ENCODE measurements around the gene RETN.

DNA sequence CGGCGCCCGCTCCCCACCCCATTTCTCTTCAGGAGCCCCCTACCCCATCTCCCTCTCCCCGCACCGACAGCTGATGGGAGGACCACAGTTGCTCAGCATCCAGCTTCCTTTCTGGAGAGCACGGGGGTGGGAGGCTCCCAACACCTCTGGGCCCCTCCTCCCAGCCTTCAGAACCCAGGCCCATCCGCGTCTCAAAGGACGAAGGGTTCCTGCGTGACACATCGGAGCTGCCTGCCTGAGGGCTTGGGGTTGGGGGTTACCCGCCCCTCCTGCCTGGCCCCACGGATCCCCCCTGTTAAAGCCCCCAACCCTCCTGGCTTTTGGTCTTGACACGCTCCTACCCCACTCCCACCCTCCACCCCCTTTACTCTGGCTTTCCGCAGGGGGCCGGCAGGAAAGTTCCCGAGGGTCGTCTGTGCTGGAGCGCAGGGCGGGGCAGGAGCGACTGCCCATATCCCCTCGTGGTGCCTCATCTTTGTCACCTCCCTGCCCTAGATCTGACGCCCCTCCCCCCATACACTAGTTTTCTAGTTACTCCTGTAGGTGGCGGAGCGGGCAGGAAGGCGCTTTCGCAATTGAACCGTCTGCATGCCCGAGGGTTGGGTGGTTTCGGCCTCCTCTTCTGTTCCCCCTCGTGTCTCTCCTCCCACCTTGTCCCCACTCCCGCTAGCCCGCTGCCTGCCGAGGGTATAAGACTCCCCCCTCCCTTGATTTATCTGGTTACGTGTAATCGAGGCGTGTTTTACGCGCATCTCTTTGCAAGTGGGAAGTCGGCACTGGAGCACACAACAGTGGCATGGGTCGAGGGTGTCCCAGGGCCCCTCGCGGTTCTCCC lies 12.7 kb downstream of the RETN start:
- no peak for TF ChIP-seq POLR2AphosphoS5 (IDR thresholded peaks at IDR 0.05)
- TF ChIP-seq, protein P1, sequence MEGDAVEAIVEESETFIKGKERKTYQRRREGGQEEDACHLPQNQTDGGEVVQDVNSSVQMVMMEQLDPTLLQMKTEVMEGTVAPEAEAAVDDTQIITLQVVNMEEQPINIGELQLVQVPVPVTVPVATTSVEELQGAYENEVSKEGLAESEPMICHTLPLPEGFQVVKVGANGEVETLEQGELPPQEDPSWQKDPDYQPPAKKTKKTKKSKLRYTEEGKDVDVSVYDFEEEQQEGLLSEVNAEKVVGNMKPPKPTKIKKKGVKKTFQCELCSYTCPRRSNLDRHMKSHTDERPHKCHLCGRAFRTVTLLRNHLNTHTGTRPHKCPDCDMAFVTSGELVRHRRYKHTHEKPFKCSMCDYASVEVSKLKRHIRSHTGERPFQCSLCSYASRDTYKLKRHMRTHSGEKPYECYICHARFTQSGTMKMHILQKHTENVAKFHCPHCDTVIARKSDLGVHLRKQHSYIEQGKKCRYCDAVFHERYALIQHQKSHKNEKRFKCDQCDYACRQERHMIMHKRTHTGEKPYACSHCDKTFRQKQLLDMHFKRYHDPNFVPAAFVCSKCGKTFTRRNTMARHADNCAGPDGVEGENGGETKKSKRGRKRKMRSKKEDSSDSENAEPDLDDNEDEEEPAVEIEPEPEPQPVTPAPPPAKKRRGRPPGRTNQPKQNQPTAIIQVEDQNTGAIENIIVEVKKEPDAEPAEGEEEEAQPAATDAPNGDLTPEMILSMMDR (IDR thresholded peaks at IDR 0.05), result peak in 3 of 4 experiments; percentile 52 to 67 (median 61)

Measured in gastroesophageal sphincter (tissue), 3 donors.